HG03442 (cell line): ENCODE results near the gene BFSP1.

ENCODE experiments used
- ATAC-seq: cut with Tn5 transposase; IDR thresholded peaks from one replicate; pipeline ENCODE4 v1.9.1; 2021; ENCODE audit warnings: mild to moderate bottlenecking, moderate library complexity; ENCODE audit not compliant: unreplicated experiment

The BFSP1 gene

DNA sequence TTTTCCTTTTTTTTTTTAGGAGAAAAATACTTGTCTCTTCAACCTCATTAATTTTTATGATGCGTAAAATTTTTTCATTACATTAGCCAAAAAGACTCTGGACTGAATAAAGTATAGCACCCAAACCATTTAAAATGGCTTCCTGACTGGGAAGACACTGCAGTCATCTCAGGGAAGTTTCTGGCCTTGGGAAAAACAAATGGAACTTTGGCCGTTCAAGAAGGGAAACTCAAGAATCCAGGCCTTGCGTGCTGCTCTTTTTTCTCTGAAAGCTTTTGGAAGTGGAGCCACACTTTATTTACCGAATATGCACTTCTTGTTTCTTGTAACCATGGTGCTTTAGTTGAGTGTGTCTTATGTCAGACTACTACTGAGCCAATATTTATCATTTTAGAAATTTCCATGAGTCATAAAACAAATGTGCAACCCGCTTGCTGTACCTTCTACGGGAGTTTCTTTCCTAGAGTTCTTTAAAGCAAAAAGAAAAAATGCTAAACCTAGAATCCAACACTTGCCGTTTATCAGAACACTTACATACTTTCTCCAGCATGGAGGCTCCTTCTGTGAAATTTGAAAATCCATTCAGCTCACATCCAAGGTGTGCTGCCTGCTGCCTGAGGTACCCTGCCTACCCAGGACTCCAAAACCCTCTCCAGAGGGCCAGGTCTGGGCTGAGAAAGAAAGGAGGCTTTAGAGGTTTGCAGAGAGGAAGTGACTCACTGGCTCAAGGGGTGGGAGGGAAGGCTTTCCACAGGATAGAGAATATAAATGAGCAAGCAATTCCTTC lies 27.2 kb upstream of the BFSP1 start:
- ATAC-seq, result no peak

DNA sequence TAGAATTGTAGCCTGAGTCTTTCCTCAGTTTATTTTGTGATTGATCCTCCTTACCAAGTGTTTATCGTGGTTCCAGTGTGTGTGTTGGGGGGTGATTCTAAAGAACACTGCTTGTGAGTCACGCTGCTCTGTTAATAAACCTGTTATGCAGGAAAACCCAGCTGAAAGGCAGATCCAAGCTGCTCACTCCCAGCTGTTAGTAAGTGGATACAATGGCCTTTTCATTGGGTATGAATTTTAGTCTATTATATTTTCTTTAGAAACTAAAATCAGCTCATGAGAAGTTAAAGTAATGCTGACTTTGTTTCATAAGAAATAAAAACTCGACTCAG lies 26.5 kb upstream of the BFSP1 start:
- no peak for ATAC-seq

DNA sequence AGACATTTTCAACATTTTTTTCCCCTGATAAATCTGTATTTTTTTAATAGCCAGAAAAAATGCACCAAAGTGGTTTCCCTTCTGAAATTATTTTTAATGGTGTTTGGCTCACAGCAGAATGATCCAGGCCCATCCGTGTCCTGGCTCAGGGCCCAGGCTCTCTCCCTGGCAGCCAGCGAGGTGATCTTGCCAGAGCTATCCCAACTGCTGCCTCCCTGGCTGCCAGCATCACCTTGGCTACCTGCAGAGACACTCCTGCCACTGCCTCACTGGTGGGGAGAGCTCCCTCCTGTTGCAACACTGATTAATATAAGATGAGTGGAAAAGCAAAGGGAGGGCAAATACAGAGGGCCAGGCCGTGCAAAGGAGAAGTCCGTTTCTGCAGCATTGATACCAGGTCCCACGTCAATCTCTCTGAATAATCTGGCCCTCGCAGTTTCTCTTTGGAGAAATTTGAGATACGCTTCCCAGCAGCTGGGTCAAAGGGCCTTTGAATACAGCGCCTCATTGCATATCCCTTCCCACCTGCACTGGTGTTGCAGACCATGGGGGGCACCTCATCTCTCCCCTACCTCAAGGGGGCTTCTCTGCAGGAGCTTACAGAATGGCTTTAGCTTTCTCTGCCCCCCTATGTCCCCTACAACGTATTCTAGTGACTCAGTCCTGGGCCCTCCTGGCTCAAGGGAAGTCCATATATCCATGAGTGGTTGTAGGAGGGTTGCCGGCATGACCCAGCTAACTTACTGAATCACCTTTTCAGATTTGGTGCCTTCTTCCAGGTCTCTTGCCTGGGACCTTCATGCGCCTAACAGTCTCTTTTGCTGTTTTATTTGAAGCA lies 25.9 kb upstream of the BFSP1 start:
- ATAC-seq, result no peak

DNA sequence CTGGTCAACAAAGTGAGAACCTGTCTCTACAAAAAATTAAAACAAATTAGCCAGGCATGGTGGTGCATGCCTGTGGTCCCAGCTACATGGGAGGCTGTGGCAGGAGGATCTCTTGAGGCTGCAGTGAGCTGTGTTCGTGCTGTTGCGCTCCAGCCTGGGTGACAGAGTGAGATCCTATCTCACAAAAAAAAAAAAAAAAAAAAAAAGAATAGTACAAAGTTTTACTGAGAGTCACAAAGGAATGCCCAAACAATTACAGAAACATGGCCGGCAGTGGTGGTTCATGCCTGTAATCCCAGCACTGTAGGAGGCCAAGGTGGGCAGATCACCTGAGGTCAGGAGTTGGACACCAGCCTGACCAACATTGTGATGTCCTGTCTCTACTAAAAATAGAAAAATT lies 23.9 kb upstream of the BFSP1 start:
- ATAC-seq, result no peak

DNA sequence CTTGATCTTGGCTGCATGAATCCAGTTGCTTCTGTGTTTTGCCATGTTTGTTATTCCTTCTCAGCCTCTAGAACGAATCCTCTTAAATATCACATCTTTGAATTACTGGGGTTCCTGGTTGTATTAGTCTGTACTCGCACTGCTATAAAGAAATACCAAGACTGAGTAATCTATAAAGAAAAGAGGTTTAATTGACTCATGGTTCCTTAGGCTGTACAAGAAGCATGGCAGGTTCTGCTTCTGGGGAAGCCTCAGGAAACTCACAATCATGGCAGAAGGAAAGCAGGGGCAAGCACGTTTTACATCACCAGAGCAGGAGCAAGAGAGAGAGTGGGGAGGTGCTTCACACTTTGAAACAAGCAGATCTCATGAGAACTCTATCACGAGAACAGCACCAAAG lies 18.0 kb upstream of the BFSP1 start:
- ATAC-seq, result no peak

DNA sequence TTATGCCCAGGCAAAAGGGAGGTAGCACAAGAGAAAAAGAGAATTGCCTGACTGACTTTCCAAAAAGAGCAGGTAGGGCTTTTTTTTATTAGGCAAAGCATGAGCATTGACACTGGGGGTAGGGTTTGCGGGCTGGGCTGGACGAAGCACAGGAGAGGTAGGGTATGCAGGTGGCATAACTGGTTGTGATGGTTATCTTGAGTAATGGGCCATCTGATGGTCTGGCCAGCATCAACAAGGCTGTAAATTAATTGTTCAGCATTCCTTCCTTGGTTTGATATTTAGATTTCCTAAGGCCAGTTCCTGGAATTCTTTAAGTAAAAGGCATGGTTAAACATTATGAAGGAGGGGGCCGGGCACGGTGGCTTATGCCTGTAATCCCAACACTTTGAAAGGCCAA lies 13.9 kb upstream of the BFSP1 start:
- no peak for ATAC-seq

DNA sequence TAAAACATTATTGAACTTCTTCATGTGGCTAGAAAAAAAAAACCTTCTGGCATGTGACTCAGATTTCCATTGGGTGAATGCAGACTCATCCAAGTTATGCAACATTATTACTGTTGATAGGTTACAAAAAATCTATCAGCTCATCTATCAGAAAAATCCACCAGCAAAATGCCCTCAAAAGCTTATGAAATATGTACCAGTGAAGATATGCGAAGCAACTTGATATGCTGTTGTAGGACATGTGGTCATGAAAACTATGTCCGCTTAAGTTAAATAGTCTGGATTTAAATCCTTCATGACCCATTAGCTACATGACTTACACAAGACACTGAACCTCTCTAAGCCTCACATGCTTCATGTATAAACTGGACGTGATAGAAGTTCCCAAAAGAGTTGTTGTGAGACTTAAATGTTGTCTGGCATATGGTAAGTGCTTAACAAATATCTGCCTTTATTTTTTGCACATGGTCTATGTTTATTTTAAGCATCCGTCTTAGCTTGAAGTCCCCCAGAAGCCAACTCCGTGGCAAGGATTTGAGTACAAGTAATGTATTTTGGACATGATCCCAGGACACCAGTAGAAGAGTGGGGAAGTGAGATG lies 12.5 kb upstream of the BFSP1 start:
- no peak for ATAC-seq

DNA sequence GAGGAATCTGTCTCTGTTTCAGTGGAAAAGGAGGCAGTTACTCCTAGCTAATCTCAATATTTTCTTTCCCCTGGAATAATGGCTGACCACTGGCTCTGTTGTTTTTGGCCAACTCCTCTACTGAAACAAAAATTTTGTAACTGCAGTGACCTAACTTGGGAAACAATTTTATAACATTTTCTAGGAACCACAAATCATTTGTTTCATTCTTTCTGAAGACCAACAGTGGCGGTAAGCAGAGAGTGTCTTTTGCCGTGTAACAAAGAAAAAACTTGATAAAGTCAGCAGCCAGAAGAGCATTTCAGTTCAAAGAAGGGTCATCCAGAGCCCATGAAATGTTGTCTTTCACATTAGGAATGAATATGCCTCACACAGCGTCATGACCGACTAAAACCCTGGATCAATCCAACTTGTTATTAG lies 11.8 kb upstream of the BFSP1 start:
- ATAC-seq, result no peak

DNA sequence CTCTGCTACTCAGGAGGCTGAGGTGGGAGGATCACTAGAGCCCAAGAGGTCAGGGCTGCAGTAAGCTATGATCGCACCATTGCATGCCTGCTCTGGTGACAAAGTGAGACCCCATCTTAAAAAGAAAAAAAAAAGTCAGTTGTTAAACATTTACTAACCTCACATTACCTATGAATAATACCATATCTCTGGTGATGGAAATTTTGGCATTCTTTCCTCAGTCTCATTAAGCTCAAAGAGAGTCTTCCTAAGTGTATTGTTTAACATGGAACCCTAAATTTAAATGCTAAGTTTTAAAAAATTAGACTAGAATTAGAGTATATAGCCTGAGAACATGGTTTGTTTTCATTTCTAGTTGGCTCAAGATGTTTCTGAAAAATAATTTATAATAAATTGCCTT lies 11.3 kb upstream of the BFSP1 start:
- ATAC-seq, result no peak

DNA sequence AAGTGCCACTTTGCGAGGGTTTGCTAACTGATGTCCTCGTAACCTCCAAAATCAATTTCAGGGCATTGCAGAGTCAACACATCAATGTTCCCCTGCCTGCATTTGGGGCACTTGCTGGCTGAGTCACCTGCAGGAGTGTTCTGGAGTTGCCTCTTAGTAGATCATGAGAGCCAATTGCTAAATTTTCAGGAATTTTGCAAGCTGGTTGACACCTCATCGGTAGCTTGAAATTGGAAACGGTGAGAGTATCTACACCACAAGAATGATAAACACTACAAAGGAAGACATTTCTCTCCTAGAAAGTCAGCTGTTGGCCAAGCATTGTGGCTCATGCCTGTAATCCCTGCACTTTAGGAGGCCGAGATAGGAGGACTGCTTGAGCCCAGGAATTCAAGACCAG lies 10.8 kb upstream of the BFSP1 start:
- ATAC-seq, result no peak

DNA sequence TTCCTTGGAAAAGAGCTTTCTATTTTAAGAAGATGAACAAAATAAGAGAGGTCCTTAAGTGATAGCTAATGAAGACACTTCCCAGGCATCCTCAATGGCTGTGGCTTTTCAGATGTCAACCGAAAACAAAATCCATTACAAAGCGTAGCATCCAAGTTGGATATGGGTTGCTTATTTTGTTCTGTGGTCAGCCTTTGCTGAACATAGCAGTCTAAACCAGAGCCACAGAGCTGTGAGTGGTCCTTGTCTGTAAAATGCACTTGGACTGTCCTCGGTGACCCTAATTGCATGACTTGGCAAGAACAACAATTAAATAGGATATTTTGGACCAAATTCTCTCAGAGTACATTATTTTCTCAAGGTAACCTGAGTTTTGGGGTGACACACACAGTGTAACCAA lies 10.4 kb upstream of the BFSP1 start:
- no peak for ATAC-seq

DNA sequence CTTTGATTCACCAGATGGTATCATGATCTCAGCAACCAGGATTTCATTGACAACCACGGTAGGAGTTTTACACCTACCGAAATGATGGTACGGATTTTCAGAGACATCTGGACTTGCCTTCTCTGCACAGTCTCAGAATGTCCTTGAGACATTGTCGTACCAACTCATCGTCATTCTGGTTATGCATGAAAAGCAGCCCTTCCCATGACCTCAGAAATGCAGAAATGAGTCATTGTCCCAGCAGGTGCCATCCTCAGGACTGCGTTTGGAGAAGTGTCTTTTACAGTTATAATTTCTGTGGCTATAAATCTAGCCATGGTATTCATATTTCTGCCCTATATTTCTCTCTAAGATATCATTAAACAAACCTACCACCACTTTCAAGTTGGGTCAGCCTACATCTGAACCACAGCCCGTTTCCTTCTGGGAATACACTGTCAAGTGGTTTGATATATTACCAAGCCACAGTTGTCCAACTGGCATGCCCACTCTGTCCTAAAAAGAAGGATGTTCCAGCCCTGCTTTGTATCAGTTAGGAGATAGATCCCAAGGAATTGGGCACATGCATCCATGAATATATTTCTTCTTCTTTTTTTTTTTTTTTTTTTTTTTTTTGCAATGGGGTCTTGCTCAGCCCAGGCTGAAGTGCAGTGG lies 7.5 kb upstream of the BFSP1 start:
- ATAC-seq, result peak; percentile 77

DNA sequence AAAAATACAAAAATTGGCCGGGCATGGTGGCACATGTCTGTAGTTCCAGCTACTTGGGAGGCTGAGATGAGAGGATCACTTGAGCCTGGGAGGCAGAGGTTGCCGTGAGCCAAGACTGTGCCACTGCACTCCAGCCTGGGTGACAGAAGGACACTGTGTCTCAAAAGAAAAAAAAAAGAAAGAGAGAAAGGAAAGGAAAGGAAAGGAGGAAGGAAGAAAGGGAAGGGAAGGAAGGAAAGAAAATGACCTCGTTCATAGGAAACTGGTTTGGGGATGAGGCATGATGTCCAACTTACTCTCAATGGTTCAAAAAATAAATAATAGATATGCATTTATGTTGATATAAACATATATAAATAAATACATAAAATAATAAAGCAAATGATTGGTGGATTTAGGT lies 6.8 kb upstream of the BFSP1 start:
- no peak for ATAC-seq

DNA sequence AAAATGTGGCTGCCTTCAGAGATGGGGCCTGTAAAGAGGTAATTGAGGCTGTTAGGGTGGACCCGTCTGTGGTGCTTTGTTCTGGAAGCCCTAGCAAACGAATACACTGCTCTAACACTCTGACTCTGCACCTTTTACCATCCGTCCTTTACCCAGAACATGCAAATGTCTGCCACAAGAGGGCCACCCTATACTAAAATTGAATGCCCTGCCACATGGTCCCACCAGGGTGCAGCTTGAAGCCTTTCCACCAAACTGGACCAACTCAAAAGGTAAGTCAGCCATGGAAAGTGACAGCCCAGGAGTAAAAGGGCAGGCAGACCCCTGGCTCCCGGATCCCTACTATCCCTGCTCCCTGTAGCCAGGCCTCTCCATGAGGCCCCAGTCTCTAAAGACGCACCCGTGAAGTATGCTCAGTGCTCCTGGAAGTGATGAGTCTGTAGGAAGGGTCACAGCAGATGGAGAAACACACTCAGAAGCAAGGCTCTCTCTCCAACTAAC lies 5.8 kb upstream of the BFSP1 start:
- peak; percentile 70 for ATAC-seq

DNA sequence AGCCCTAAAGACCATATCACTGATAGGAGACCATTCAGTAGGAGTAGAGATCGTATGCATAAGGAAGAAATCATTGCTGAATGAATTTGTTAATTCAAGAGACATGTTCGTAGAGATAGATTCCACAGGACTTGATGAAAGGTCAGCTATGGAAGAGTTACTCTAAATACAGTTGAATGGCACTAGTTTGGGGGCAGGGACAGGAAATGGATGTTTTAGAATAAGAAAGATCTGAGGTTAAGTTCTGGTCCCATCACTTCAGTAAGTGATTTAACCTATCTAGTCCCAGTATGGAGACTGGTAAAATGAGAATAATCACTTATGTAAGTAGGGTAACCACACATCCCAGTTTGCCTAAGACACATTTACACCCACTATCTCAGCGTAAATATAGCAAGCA lies 2.9 kb upstream of the BFSP1 start:
- ATAC-seq, result no peak

DNA sequence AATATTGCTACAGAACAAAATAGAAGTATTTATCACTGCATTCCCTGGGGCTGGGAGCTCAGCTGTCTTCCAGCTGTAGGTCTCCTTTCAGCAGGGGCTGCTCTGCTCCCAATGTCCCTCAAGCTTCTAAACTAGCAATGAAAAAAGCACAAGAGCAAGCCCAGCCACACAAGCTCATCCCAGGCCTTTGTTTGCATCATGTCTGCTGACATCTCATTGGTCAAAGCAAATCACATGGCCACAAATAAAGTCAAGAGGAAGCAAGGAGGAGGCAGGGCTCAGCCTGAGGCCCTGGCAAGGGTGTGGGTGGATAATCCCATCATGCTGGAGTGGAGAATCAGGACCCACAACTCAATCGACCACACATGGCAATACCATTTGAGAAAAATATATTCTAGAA lies 2.2 kb upstream of the BFSP1 start:
- no peak for ATAC-seq

DNA sequence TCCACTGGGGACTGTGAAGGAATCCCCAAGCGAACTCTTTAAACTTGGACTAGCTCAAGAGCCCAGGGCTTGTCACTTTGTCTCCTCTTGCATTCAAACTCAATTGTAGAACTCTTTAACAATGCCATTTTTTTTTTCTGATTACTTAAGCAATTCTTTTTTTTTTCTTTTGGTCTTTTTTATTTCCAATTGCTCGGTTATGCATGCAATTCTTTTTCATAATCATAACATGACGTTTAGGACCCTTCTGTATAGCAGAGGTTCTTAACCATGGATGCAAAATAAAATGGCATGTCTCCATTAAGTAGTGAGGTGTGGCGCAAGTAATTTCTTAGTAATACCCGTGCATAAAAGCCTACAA lies 466 bp upstream of the BFSP1 start:
- no peak for ATAC-seq

DNA sequence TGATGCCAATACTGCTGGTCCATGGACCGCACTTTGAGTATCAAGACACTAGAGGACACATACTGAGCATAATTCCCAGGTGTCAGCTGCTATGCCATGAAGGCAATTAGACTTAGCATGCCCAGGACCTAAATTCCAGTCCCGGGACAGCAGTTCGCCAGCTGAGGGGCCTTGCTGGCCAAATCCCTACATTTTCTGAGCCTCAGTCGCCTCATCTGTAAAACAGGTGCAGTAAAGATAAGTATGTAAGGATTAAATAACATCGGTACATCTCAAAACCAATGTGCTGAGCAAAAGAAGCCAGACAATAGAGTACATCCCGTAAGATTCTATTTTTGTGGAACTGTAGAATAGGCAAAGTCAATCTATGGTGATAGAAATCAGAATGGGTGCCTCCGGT lies 1.0 kb downstream of the BFSP1 start:
- no peak for ATAC-seq

DNA sequence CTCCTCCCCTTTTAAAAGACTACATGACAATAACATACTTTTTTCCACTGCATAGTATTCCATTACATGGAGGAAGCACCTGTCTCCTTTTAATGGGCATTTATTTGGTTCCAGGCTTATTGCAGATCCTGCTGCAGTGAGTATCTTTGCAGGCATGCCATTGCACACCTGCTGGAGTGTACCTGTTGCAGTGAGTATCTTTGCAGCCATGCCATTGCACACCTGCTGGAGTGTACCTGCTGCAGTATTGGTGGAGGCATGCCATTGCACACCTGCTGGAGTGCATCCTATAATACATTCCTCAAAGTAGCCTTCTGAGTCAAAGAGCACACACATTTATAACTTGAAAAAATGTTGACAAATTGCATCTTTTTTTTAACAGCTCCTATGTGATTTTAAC lies 1.6 kb downstream of the BFSP1 start:
- ATAC-seq, result no peak

DNA sequence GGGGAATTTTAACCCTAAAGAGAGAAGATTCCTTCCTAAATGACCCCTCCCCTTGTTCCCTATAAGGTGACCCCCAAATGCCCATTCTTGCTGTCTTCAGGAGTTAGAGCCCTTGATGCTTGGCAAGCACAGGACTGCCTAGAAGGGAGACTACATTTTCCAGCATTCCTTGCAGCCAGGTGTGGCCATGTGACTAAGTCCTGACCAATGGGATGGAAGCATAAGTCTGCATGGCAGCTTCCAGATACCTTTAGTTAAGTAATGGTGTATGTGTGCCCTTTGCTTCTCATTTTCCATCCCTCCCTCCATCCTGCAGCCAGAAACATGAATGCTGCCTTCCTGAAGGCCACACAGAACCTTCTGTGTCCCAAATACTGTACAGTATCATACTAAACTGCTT lies 5.5 kb downstream of the BFSP1 start:
- ATAC-seq, result peak; percentile 81

DNA sequence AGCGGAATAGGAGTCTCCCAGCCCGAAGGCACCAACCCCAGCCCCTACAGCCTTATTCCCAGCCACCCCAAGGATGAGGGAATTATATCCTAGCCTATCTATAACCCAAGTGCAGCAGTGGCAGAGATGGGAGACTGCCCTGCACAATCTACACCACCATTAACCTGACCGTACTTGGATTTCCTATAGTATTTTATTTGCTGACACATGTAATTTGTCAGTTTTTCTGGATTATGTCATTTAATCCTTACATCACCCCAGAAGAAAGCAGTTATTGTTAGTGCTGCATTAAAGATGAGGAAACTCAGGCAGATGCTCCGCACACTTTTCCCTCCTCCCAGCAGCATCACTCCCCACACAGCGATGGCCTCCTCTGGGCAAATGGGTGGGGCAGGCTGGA lies 6.0 kb downstream of the BFSP1 start:
- no peak for ATAC-seq

DNA sequence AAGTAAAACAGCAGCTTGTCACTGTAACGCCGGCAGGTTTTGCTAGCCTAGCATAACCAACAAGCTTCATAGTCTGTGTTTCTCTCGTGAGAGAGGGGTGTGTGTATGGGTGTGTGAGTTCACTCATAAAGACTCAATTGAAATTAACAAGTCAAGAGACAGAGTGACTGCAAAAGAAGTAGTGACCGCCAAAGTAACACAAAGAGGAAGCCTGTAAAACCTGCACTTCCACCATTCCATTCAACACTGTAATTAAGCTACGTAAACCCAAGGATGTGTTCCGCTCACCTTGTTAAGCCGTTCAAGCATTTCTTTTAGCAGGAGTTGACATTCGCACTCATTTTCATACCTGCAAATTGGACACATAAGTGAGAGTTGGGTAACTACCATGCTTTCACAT lies 6.6 kb downstream of the BFSP1 start:
- no peak for ATAC-seq
